Stimulated activated CD4-positive, alpha-beta T cell treated with anti-CD3 and anti-CD28 coated beads, Interleukin-4, amount 100 ng/mL, for 24 hours (primary cell): ENCODE measurements around the gene DERL3.

ENCODE experiments used
- DNase-seq: peaks from one replicate; pipeline ENCODE4 v3.0.0-alpha.2; 2020

The DERL3 gene

GRCh38 chr22:23846081-23846469 is 7.3 kb upstream of the DERL3 start:
- no peak for DNase-seq

- no peak for DNase-seq
These were observed 6.7 kb upstream of the DERL3 start for GRCh38 chr22:23845265-23846080.

- no peak for DNase-seq
These were observed 6.0 kb upstream of the DERL3 start for GRCh38 chr22:23844739-23845202.

GRCh38 chr22:23842599-23842998 is 3.8 kb upstream of the DERL3 start:
- DNase-seq = no peak

GRCh38 chr22:23841736-23842445 is 3.1 kb upstream of the DERL3 start:
- DNase-seq = no peak

- no peak for DNase-seq
These were observed 2.5 kb upstream of the DERL3 start for GRCh38 chr22:23841292-23841691.

GRCh38 chr22:23840026-23840425 is 1.2 kb upstream of the DERL3 start:
- DNase-seq = no peak

- no peak for DNase-seq
These were observed 710 bp downstream of the DERL3 start for GRCh38 chr22:23837911-23838680.

GRCh38 chr22:23837496-23837859 is 1.3 kb downstream of the DERL3 start:
- no peak for DNase-seq

- DNase-seq = no peak
These were observed 1.9 kb downstream of the DERL3 start for GRCh38 chr22:23836692-23837495.

- no peak for DNase-seq
These were observed 2.5 kb downstream of the DERL3 start for GRCh38 chr22:23836281-23836680.

- no peak for DNase-seq
These were observed 3.2 kb downstream of the DERL3 start for GRCh38 chr22:23835484-23836144.

GRCh38 chr22:23834793-23835483 is 3.9 kb downstream of the DERL3 start:
- DNase-seq = no peak

- DNase-seq = no peak
These were observed 4.4 kb downstream of the DERL3 start for GRCh38 chr22:23834406-23834792.

- DNase-seq = no peak
These were observed 4.9 kb downstream of the DERL3 start for GRCh38 chr22:23833911-23834317.

GRCh38 chr22:23833017-23833751 is 5.6 kb downstream of the DERL3 start:
- no peak for DNase-seq

- no peak for DNase-seq
These were observed 6.4 kb downstream of the DERL3 start for GRCh38 chr22:23832226-23833016.

- DNase-seq = no peak
These were observed 7.0 kb downstream of the DERL3 start for GRCh38 chr22:23831781-23832180.

- DNase-seq = no peak
These were observed 7.5 kb downstream of the DERL3 start for GRCh38 chr22:23831261-23831660.

GRCh38 chr22:23829845-23830372 is 8.9 kb downstream of the DERL3 start:
- no peak for DNase-seq
